ENCODE measurements around the gene PTPRM.

Gene PTPRM

GRCh38 chr18:8116341-8117005 is 549.4 kb downstream of the PTPRM start:
- H4K20me1 ChIP-seq (ENCODE audit: insufficient read depth, low read length, poor library complexity, severe bottlenecking), result no peaks in the 10 kb centered on the region
- no peak overlapping the region for H3K9ac ChIP-seq (ENCODE audit: low read depth, low read length, poor library complexity, severe bottlenecking)
- H3K79me2 ChIP-seq (ENCODE audit: insufficient read depth, low read length), result no peaks in the 10 kb centered on the region
- H3K4me2 ChIP-seq (ENCODE audit: low read depth, low read length, poor library complexity, severe bottlenecking), result no peak overlapping the region
- H3K9me3 ChIP-seq (ENCODE audit: insufficient read depth, low read depth, low read length), result no peaks in the 10 kb centered on the region
- no peaks in the 10 kb centered on the region for H3K27me3 ChIP-seq (ENCODE audit: insufficient read depth, low read length, poor library complexity, severe bottlenecking)
- H3K36me3 ChIP-seq (ENCODE audit: insufficient read depth, low read length), result no peaks in the 10 kb centered on the region
- no peaks in the 10 kb centered on the region for H3K4me1 ChIP-seq (ENCODE audit: insufficient read depth, low read length, poor library complexity, severe bottlenecking)
- TF ChIP-seq EZH2phosphoT487 (IDR thresholded peaks at IDR 0.05; ENCODE audit: borderline replicate concordance) (no peak), CTCF (conservative IDR thresholded peaks at IDR 0.05; ENCODE audit: low read length) (no peak)
- H2AFZ ChIP-seq (ENCODE audit: low read length), result no peak overlapping the region
- no peaks in the 10 kb centered on the region for H3K9me2 ChIP-seq (replicated peaks; ENCODE audit: low read depth, low read length)
- no peaks in the 10 kb centered on the region for H3F3A ChIP-seq (ENCODE audit: low read depth)
- H3K4me3 ChIP-seq (ENCODE audit: low read length, poor library complexity, severe bottlenecking), result no peak overlapping the region

GRCh38 chr18:8117006-8117371 is 549.9 kb downstream of the PTPRM start:
- H3K4me2 ChIP-seq (ENCODE audit: low read depth, low read length, poor library complexity, severe bottlenecking), result no peak overlapping the region
- no peaks in the 10 kb centered on the region for H3K27me3 ChIP-seq (ENCODE audit: insufficient read depth, low read length, poor library complexity, severe bottlenecking)
- no peak overlapping the region for H2AFZ ChIP-seq (ENCODE audit: low read length)
- no peaks in the 10 kb centered on the region for H3K36me3 ChIP-seq (ENCODE audit: insufficient read depth, low read length)
- no peak overlapping the region for H3K4me3 ChIP-seq (ENCODE audit: low read length, poor library complexity, severe bottlenecking)
- no peak for TF ChIP-seq CTCF (conservative IDR thresholded peaks at IDR 0.05; ENCODE audit: low read length)
- no peak for TF ChIP-seq EZH2phosphoT487 (IDR thresholded peaks at IDR 0.05; ENCODE audit: borderline replicate concordance)
- H3K9me2 ChIP-seq (replicated peaks; ENCODE audit: low read depth, low read length), result no peaks in the 10 kb centered on the region
- no peak overlapping the region for H3K9ac ChIP-seq (ENCODE audit: low read depth, low read length, poor library complexity, severe bottlenecking)
- H4K20me1 ChIP-seq (ENCODE audit: insufficient read depth, low read length, poor library complexity, severe bottlenecking), result no peaks in the 10 kb centered on the region
- H3K79me2 ChIP-seq (ENCODE audit: insufficient read depth, low read length), result no peaks in the 10 kb centered on the region
- H3K4me1 ChIP-seq (ENCODE audit: insufficient read depth, low read length, poor library complexity, severe bottlenecking), result no peaks in the 10 kb centered on the region
- no peaks in the 10 kb centered on the region for H3F3A ChIP-seq (ENCODE audit: low read depth)
- no peaks in the 10 kb centered on the region for H3K9me3 ChIP-seq (ENCODE audit: insufficient read depth, low read depth, low read length)

- H4K20me1 ChIP-seq (ENCODE audit: insufficient read depth, low read length, poor library complexity, severe bottlenecking), result no peaks in the 10 kb centered on the region
- H3K4me2 ChIP-seq (ENCODE audit: low read depth, low read length, poor library complexity, severe bottlenecking), result no peak overlapping the region
These were observed 554.0 kb downstream of the PTPRM start for GRCh38 chr18:8121101-8121500.

More at GRCh38 chr18:8121101-8121500, 554.0 kb downstream of the PTPRM start:
- Histone ChIP-seq H3K4me1 (ENCODE audit: insufficient read depth, low read length, poor library complexity, severe bottlenecking) (no peaks in the 10 kb centered on the region), H3K79me2 (ENCODE audit: insufficient read depth, low read length) (no peaks in the 10 kb centered on the region), H3K27me3 (ENCODE audit: insufficient read depth, low read length, poor library complexity, severe bottlenecking) (no peaks in the 10 kb centered on the region), H3K9me2 (replicated peaks; ENCODE audit: low read depth, low read length) (no peaks in the 10 kb centered on the region), H3K36me3 (ENCODE audit: insufficient read depth, low read length) (no peaks in the 10 kb centered on the region), H3K4me3 (ENCODE audit: low read length, poor library complexity, severe bottlenecking) (no peak overlapping the region), H3F3A (ENCODE audit: low read depth) (no peaks in the 10 kb centered on the region), H3K9ac (ENCODE audit: low read depth, low read length, poor library complexity, severe bottlenecking) (no peak overlapping the region), H3K9me3 (ENCODE audit: insufficient read depth, low read depth, low read length) (no peaks in the 10 kb centered on the region), H2AFZ (ENCODE audit: low read length) (no peak overlapping the region)
- no peak for TF ChIP-seq EZH2phosphoT487 (IDR thresholded peaks at IDR 0.05; ENCODE audit: borderline replicate concordance)
- TF ChIP-seq CTCF (conservative IDR thresholded peaks at IDR 0.05; ENCODE audit: low read length), result no peak

All from Loucy (cell line).